ENCODE results near the gene SASS6.
A peak's percentile ranks its signal among the peaks of the same experiment; 100 is the strongest.

Gene SASS6

GRCh38 chr1:100038660-100039287 is 94.0 kb downstream of the SASS6 start:
- peak; percentile 42 for DNase-seq

GRCh38 chr1:100037927-100038659 is 94.6 kb downstream of the SASS6 start:
- peak; percentile 94 for DNase-seq

GRCh38 chr1:100037656-100037926 is 95.1 kb downstream of the SASS6 start:
- no peak for DNase-seq

GRCh38 chr1:100036718-100037655 is 95.7 kb downstream of the SASS6 start:
- no peak for DNase-seq

- DNase-seq = no peak
These were observed 97.5 kb downstream of the SASS6 start for GRCh38 chr1:100035214-100035613.

- no peak for DNase-seq
These were observed 98.3 kb downstream of the SASS6 start for GRCh38 chr1:100034470-100034869.
